Smooth muscle cell (in vitro differentiated cells): ENCODE results near the gene FKBP10. TPM values are rescaled to one million over a fixed set of nuclear protein-coding genes. Genes with fewer than 3 reads are reported as not detected.
A peak's percentile ranks its signal among the peaks of the same experiment; 100 is the strongest.

Experiments used
- DNase-seq: peaks from one replicate; lab custom pipeline; 2025; ENCODE audit not compliant: unreplicated experiment; lab: John Stamatoyannopoulos, UW
- H2AFZ ChIP-seq: fragments of 200-600 bp; sonication (generic); 2 replicates; pipeline ENCODE4 v1.6.0; 2016; ENCODE audit warnings: antibody characterized with exemption, low read depth, mild to moderate bottlenecking
- H3F3A ChIP-seq: fragments of 200-600 bp; sonication (generic); 2 replicates; pipeline ENCODE4 v1.6.0; 2017; ENCODE audit warnings: antibody characterized with exemption, low read depth
- H3K27ac ChIP-seq: fragments of 200-600 bp; sonication (generic); 2 replicates; pipeline ENCODE4 v1.5.1; 2016; ENCODE audit warnings: low read depth, mild to moderate bottlenecking
- H3K27me3 ChIP-seq: fragments of 200-600 bp; sonication (generic); 2 replicates; pipeline ENCODE4 v1.6.1; 2016; ENCODE audit warnings: low read depth, mild to moderate bottlenecking
- H3K36me3 ChIP-seq: fragments of 200-600 bp; sonication (generic); 2 replicates; pipeline ENCODE4 v1.5.1; 2016; ENCODE audit warnings: low read depth
- H3K4me1 ChIP-seq: fragments of 200-600 bp; sonication (generic); 2 replicates; pipeline ENCODE4 v1.5.1; 2016; ENCODE audit warnings: low read depth
- H3K4me2 ChIP-seq: fragments of 200-600 bp; sonication (generic); 2 replicates; pipeline ENCODE4 v1.6.0; 2016; ENCODE audit warnings: mild to moderate bottlenecking
- H3K4me3 ChIP-seq: fragments of 200-600 bp; sonication (generic); 2 replicates; pipeline ENCODE4 v1.5.1; 2016; ENCODE audit warnings: mild to moderate bottlenecking
- H3K79me2 ChIP-seq: fragments of 200-600 bp; sonication (generic); 2 replicates; pipeline ENCODE4 v1.6.0; 2016; ENCODE audit warnings: low read depth, mild to moderate bottlenecking
- H3K9ac ChIP-seq: fragments of 200-600 bp; sonication (generic); 2 replicates; pipeline ENCODE4 v1.6.0; 2016; ENCODE audit warnings: low read depth
- H3K9me3 ChIP-seq: fragments of 200-600 bp; sonication (generic); replicated peaks from 2 replicates; pipeline ENCODE4 v1.5.1; 2016; ENCODE audit warnings: low read depth
- H4K20me1 ChIP-seq: fragments of 200-600 bp; sonication (generic); 2 replicates; pipeline ENCODE4 v1.6.0; 2016; ENCODE audit warnings: low read depth
- CTCF ChIP-seq: fragments of 200-600 bp; sonication (generic); IDR thresholded peaks from 2 replicates; pipeline ENCODE4 v1.5.1; 2017; ENCODE audit warnings: borderline replicate concordance, mild to moderate bottlenecking, antibody characterized with exemption; ENCODE audit not compliant: insufficient read depth, poor library complexity, severe bottlenecking
- WGBS: methylation state at CpG from one replicate; pipeline ENCODE4 v1.1.7; 2016; ENCODE audit warnings: low lambda C conversion rate; 5-methylcytosine and 5-hydroxymethylcytosine counted together
- polyA plus RNA-seq: library from polyadenylated mRNA; unstranded; fragments of >200 nt; fragmentation: Nextera tagmentation; extraction: Ambion mirVana; gene quantifications from 2 replicates; pipeline ENCODE4 v1.2.1, GENCODE V29; 2016
- total RNA-seq: library from RNA; depleted of rRNA; stranded (reverse); fragments of >200 nt; gene quantifications from 2 replicates; pipeline ENCODE4 v1.2.3, GENCODE V29; 2014

The FKBP10 gene
- total and polyA plus RNA-seq, 2 experiments from 2014 or later, result 289 to 603 TPM

- Histone ChIP-seq H4K20me1 (peaks cover 94% of the 10 kb centered on the region), H3K27ac (no peak overlapping the region), H3K79me2 (peaks cover 77% of the 10 kb centered on the region), H3K27me3 (no peaks in the 10 kb centered on the region), H3K9me3 (no peaks in the 10 kb centered on the region), H3K4me3 (no peak overlapping the region), H3F3A (peaks cover 16% of the 10 kb centered on the region), H3K36me3 (no peaks in the 10 kb centered on the region), H3K4me2 (no peak overlapping the region), H2AFZ (no peak overlapping the region), H3K4me1 (peaks cover 49% of the 10 kb centered on the region), H3K9ac (no peak overlapping the region)
- DNase-seq, result no peak
- 100% methylated on average over 1 of the region's 1 CpG for WGBS
- no peak for TF ChIP-seq CTCF
Measured at GRCh38 chr17:41779954-41780353, 32.9 kb upstream of the FKBP10 start.

GRCh38 chr17:41781404-41782110, 31.2 kb upstream of the FKBP10 start:
- no peaks in the 10 kb centered on the region for H3K36me3 ChIP-seq
- H3K9ac ChIP-seq, result no peak overlapping the region
- H3K4me3 ChIP-seq, result no peak overlapping the region
- H3K4me1 ChIP-seq, result peaks cover 39% of the 10 kb centered on the region
- H3F3A ChIP-seq, result peaks cover 11% of the 10 kb centered on the region
- no peak for DNase-seq
- H3K4me2 ChIP-seq, result peak overlapping the region; percentile 85
- peak overlapping the region; percentile 50 for H3K27ac ChIP-seq
- no peaks in the 10 kb centered on the region for H3K9me3 ChIP-seq
- no peaks in the 10 kb centered on the region for H3K27me3 ChIP-seq
- TF ChIP-seq CTCF, result no peak
- H2AFZ ChIP-seq, result no peak overlapping the region
- WGBS, result 72% methylated on average over 13 of the region's 13 CpGs
- peaks cover 84% of the 10 kb centered on the region for H4K20me1 ChIP-seq
- peaks cover 67% of the 10 kb centered on the region for H3K79me2 ChIP-seq

GRCh38 chr17:41782142-41782541, 30.7 kb upstream of the FKBP10 start:
- TF ChIP-seq CTCF, result no peak
- no peak overlapping the region for H2AFZ ChIP-seq
- no peaks in the 10 kb centered on the region for H3K9me3 ChIP-seq
- no peaks in the 10 kb centered on the region for H3K27me3 ChIP-seq
- WGBS, result 91% methylated on average over 4 of the region's 4 CpGs
- H3K4me2 ChIP-seq, result peak overlapping the region; percentile 85
- H4K20me1 ChIP-seq, result peaks cover 79% of the 10 kb centered on the region
- peaks cover 66% of the 10 kb centered on the region for H3K79me2 ChIP-seq
- peaks cover 8% of the 10 kb centered on the region for H3F3A ChIP-seq
- no peak overlapping the region for H3K4me3 ChIP-seq
- no peak overlapping the region for H3K9ac ChIP-seq
- no peaks in the 10 kb centered on the region for H3K36me3 ChIP-seq
- DNase-seq, result no peak
- H3K27ac ChIP-seq, result peak overlapping the region; percentile 50
- peaks cover 33% of the 10 kb centered on the region for H3K4me1 ChIP-seq

GRCh38 chr17:41784207-41784744, 28.5 kb upstream of the FKBP10 start:
- 18% methylated on average over 6 of the region's 6 CpGs for WGBS
- peaks cover 10% of the 10 kb centered on the region for H3F3A ChIP-seq
- peaks cover 22% of the 10 kb centered on the region for H3K4me1 ChIP-seq
- H3K9me3 ChIP-seq, result no peaks in the 10 kb centered on the region
- H3K9ac ChIP-seq, result peak overlapping the region; percentile 72
- peaks cover 61% of the 10 kb centered on the region for H3K79me2 ChIP-seq
- H4K20me1 ChIP-seq, result peaks cover 60% of the 10 kb centered on the region
- peak overlapping the region; percentile 85 for H3K4me2 ChIP-seq
- no peaks in the 10 kb centered on the region for H3K27me3 ChIP-seq
- DNase-seq, result no peak
- no peak for TF ChIP-seq CTCF
- no peaks in the 10 kb centered on the region for H3K36me3 ChIP-seq
- H2AFZ ChIP-seq, result no peak overlapping the region
- peak overlapping the region; percentile 60 for H3K27ac ChIP-seq
- peak overlapping the region; percentile 63 for H3K4me3 ChIP-seq
